ENCODE data around the gene OAF.

Gene OAF

DNA sequence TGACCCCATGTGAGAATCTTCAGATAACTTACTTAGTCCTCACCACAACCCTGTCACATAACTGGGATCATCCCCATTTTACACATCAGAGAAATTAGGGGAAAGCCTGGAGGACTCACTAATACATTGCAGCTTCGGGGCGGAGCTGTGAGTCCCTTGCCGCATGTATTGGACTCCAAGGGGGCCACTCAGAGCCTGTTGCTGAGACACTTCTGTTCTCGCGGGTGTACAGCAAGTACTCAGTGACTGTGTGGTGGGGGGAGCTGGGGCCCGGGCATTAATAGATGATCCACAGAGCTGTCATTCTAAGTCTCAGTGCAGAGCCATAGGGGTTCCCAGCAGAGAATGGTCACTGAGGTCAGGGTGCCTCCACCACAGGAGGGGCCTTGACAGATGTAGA, 13.5 kb downstream of the OAF start:
- no peak for DNase-seq (ENCODE audit: low spot score)

DNA sequence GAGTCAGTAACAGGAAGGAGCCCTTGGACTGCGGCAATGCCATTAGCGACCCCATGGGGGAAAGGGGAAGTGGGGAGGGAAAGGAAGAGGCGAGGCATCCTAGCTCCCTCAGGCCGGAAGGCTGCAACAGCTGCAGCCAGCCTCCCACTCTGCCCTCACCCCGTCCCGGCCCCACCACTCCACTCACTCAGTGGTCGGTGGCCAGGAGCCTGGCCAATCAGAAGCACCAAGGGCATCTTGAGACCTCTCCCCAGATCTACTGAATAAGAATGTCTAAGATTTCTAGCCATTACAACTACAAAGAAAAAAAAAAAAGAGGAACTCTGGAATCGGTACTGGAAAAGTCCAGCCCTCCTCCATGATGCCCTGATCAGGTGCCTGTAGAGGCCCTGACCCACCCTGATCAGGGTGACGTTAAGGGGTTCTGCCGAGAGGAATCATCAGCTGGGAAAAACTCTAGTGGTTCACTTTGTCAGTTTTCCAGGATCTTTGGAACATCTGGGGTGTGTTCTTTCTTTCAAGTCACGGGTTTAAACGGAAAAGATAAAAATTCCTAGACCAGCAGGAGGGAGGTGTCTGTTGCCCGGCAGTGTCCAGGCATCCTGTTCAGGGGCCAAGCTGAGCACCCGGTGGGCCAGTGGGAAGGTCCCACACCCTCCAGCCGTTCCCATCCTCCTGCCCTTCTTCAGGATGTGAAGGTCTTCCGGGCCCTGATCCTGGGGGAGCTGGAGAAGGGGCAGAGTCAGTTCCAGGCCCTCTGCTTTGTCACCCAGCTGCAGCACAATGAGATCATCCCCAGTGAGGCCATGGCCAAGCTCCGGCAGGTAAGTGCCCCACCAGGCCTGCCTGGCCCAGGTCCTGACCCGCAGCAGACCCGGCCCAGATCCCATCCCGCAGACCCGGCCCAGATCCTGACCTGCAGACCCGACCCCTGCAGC, 14.4 kb downstream of the OAF start:
- no peak for DNase-seq (ENCODE audit: low spot score)

DNA sequence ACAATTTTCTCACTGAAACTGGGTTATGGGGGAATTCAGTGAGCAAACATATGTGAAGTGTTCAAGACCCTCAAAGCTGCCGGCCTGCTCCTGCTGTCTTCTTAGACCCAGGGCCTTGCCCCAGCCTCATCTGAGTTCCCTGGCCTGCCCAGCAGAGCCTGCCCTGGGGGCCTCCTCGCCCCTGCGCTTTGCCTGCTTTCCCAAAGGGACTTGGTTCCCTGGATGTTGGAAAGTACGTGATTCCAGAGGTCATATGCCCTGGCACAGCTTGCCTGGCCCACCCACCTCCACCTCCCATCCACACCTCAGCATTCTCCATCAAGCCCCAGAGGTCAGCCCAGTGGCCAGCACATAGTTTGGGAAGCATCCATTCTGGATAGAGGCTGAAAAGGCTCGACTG, 15.4 kb downstream of the OAF start:
- DNase-seq (ENCODE audit: low spot score), result no peak

- DNase-seq (ENCODE audit: low spot score), result no peak
These were observed 15.9 kb downstream of the OAF start for GRCh38 chr11:120226714-120227113.

GRCh38 chr11:120227228-120227852, 16.5 kb downstream of the OAF start:
- no peak for DNase-seq (ENCODE audit: low spot score)

- no peak for DNase-seq (ENCODE audit: low spot score)
These were observed 18.1 kb downstream of the OAF start for GRCh38 chr11:120228794-120229384.

DNA sequence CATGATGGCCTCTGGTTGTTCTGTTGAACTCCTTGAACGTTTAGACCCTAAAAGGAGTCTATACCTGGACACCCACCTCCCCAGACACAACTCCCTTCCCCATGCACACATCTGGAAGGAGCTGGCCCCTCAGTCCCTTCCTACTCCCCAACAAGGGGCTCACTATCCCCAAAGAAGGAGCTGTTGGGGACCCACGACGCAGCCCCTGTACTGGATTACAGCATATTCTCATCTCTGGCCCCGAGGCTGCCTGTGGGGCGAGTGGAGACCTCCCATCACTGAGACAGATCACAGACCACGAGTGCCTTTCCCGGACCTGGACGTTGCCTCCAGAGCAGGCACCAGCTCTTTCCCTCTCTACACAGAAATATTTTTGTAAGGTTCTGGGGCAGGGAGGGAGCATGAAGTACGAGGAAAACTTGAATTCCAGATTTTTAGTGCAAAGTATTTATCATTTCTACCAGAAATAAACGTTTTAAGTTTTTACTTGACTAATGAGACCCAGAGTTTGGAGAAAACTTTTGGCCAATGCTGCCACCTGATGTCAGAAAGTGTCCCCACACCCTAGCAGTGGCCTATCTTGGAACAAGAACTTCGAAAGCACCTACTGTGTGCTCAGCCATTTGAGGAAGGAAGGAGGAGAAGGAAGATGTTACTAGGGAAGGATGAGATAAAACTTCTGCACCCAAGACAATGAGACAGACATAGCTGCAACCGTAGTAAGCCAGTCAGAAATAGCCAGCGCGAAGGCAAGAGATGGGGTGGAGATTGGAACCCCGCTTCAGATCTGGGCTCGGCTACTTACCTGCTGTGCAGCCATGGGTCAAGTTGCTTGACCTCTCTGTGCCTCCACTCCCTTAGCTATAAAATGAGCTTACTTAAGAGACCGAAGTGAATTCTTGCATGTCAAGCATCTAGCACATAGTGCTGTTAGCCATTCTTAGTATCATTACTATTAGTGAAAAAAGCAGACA, 18.9 kb downstream of the OAF start:
- no peak for DNase-seq (ENCODE audit: low spot score)

- DNase-seq (ENCODE audit: low spot score), result no peak
These were observed 19.7 kb downstream of the OAF start for GRCh38 chr11:120230433-120231071.

DNA sequence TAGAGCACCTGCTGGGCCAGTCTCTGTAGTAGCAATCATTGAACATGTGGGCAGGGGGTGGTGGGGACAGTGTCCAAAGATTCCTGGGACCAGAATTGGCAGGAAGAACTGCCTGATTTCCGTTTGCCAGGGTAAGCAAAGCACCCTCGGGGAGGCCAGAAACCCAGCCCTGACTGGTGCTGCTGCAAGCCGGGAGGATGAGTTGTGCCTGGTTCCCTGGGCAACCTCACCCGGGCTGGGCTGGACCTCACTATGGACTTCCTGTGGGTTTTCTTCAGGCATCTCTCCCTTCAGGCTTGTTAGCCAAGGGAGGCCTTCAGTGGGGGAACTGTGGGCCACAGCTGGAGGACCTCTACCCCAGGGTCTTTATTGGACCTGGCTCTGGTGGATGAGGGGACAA, 21.1 kb downstream of the OAF start:
- no peak for DNase-seq (ENCODE audit: low spot score)

DNA sequence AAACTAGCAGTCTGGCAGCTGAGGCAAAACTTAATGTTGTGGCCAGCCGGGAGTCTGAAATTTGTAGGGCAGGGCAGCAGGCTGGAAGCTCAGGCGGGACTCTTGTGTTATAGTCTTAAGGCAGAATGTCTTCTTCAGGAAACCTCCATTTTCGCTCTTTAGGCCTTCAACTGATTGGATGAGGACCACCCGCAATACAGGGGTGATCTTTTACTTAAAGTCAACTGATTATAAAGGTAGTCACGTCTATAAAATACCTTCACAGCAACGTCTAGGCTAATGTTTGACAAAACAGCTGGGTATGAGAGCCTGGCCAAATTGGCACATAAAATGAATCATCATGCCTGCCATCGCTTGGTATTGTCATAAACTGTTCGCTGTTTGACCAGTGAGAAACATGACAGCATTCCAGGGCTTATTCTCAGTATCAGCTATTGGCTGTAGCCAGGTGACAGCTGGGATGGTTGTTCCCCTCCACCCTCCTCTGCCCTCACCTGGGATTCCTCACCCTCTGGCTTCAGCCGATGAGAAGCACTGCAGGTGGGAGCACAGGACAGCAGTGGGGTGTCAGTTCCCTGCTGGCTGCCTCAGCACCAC, 22.5 kb downstream of the OAF start:
- no peak for DNase-seq (ENCODE audit: low spot score)

DNA sequence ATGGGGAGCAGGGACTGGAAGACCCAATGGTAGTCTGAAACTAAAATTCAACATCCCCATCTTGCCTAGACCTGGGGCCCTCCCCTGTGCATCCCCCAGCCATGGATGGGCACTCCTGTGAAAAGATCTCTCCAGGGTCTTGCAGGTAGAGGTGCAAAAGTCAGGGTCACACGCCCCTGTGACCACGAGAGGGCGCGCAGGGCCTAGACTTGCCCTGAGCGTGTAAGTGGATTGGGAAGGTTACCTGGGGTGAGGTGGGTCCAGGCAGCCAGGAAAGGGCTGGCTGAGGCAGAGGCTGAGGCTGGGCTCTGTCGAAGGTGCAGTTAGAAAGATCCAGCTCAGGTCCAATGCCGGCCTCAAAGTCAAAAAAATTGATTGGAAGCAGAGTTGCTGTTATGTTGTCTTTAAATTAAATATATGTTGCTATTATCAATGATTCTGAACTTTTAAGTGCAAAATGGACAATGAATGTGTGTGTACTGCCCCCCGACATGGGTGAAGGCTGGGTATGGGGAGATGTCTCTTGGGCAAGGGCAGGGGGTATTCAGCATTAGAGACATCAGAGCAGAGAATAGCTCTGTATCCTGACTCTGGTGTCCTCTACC, 24.3 kb downstream of the OAF start:
- DNase-seq (ENCODE audit: low spot score), result peak; percentile 81

DNA sequence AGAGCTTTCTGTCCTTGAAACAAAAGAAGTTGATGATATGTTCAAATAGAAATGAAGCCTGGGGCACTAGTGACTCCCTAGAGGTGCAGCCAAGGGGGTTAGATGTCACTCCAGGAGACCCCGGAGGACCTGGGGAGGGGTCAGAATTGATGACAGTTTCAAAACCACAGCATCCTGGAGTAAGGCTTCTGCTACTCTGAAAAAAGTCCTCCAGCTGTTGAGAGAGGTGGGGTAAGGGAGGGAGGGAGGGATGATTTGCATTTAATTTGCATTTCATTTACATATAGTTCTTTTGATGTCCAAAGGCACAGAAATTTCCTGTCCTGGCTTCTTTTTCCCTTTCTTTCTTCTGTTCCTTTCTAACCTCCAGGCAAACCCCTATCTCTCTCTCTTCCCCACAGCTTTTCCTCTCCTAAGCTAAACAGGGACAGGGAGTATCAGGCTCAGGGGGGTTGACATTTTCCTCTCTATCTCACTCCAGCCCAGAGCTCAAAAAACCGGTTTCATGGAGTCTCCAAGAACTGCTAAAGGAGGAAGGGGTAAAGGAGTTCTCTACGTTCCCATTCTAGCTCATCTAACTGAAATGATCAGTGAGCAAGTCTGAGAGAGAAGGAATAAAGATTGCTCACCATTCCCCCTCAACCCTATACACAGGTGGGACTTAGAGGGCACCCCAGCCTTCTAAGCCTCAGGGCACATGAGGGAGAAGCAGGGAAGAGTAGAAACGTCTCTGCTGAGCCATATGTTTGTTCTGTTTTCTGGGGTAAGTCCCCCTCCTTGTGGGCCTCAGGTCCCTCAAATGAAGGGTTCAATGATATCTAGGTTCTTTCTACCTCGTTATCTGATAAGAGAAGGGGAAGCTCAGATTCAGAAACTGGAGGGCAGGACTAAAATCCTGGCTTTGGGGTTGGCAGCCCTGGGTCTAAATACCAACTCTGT, 25.6 kb downstream of the OAF start:
- no peak for DNase-seq (ENCODE audit: low spot score)

DNA sequence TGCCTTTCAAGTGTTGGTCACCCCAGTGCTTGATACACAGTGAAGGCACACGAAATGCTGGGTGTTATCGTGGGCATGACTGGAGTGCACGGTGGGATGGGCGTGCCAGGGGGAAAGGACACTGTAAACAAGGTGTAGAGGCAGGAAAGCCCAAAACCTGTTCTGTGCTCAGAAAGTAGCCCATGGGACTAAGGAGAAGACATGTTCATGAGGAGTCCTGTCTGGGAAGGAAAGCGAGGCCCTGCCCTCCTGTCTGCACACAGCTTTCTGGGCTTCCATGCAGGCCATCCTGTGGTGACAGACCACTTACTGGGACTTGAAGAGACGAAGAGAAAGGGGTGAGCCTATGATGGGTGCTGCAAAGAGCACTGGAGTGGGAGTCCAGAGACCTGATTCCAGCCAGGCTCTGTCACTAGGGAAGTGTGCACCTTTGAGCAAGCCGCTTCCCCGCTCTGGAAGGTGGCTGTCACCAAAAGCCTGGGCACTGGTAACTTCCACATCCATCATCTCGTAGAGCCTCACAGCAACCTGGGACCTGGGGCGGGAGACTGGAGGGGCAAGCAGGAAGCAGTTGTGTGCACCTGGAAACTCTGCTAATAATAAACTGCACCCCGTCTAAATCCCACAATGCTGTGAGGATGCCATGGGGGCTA, 28.3 kb downstream of the OAF start:
- DNase-seq (ENCODE audit: low spot score), result no peak

DNA sequence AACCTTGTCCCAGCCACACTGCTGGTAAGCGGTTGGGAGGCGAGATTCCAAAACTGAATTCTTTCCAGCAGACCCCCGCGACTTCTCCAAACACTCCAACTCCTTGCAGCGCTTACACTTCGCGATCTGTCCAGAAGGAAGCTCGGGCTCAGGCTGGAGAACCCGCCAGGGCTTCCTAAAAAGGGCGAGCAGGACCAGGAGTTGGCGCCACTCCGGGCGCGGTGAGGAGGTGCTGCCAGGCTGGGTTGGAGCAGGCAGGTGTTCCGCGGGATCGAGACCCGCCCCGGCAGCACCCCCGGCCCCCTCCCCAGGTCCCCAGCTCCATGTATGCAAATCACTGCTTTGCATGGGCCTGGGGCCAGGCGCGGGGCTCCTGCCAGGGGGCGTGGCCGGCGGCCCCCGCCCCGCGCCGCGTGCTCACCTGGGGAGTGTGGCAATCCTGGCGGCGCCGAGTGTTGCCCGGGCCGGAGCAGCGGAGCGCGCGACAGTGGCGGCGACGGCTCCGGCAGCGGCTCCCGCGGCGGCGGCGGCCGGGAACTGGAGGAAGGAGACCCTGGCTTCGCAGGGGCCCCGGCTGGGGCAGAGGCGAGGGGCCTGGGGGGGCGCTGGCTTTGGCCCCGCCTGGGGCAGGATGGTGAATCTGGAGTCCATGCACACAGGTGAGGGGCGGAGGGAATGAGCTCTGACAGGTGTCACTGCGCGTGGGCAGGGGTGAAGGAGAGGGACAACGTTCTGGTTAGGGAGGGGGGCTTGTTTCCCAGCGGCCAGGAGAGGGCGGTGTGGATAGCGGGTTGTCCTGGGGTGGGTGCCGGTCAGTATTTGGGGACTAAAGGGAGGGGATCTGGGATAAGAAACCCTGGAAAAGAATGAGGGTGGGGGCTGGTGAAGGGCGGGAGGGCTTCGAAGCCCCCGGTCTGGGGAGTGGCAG, 29.1 kb downstream of the OAF start, which contains the start of gene POU2F3:
Gene POU2F3, plus strand, starts transcription at position 428 of the 928 bp plus-strand sequence. Its CDS starts 204 bp downstream, at position 632.
- DNase-seq (ENCODE audit: low spot score), result peak; percentile 61

DNA sequence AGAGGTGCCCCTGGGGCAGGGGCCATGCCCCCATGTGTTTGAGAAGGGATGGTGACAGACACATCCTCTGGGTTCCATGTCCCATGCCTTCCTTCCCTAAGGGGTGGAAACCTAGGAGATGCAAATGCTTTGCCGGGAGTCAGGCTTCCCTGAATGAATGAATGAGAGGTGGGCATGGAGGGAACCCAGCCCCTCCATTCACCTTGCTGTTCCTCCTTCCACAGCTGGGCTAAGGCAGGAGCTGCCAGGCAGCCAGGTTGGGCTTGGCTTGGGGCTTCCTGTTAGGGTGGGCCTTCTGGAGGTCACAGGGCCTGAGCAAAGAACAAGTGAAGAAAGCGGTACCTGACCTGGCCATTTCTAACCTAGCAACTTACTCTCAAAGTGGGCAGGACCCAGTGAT, 30.0 kb downstream of the OAF start:
- DNase-seq (ENCODE audit: low spot score), result no peak

DNA sequence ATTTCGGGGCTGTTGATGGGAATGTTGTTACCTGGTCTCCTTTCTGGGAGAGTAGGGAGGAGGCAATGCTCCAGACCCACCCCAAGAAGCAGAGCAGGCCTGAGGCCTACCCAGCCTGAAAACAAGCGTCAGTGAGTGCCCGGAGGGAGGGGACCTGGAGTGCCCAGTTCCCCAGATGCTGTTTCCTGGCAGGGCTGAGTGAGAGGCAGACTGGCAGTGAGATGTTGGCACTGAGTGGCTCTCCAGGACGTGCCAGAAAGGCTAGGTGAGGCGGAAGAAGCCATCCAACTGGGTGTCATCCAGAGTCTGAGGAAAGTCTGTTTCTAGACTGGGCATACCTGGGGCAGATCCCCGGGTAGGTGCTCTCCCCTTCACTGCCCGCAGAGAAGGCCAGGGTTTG, 30.4 kb downstream of the OAF start:
- no peak for DNase-seq (ENCODE audit: low spot score)

- no peak for DNase-seq (ENCODE audit: low spot score)
These were observed 32.4 kb downstream of the OAF start for GRCh38 chr11:120243221-120243620.
